ENCODE measurements around the gene MAN1A1. TPM values are rescaled to one million over a fixed set of nuclear protein-coding genes. Genes with fewer than 3 reads are reported as not detected.
A peak's percentile ranks its signal among the peaks of the same experiment; 100 is the strongest.

MAN1A1 gene
- total RNA-seq, 4 donors from 2014 or later, result 210 to 247 (median 229) TPM

- DNase-seq (ENCODE audit: low spot score) (no peak), ATAC-seq (ENCODE audit: low FRiP score) (peak; percentile 77)
- TF ChIP-seq, protein P1, sequence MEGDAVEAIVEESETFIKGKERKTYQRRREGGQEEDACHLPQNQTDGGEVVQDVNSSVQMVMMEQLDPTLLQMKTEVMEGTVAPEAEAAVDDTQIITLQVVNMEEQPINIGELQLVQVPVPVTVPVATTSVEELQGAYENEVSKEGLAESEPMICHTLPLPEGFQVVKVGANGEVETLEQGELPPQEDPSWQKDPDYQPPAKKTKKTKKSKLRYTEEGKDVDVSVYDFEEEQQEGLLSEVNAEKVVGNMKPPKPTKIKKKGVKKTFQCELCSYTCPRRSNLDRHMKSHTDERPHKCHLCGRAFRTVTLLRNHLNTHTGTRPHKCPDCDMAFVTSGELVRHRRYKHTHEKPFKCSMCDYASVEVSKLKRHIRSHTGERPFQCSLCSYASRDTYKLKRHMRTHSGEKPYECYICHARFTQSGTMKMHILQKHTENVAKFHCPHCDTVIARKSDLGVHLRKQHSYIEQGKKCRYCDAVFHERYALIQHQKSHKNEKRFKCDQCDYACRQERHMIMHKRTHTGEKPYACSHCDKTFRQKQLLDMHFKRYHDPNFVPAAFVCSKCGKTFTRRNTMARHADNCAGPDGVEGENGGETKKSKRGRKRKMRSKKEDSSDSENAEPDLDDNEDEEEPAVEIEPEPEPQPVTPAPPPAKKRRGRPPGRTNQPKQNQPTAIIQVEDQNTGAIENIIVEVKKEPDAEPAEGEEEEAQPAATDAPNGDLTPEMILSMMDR (IDR thresholded peaks at IDR 0.05), result no peak
Observed at GRCh38 chr6:119148098-119148824, 201.3 kb downstream of the MAN1A1 start.

DNA sequence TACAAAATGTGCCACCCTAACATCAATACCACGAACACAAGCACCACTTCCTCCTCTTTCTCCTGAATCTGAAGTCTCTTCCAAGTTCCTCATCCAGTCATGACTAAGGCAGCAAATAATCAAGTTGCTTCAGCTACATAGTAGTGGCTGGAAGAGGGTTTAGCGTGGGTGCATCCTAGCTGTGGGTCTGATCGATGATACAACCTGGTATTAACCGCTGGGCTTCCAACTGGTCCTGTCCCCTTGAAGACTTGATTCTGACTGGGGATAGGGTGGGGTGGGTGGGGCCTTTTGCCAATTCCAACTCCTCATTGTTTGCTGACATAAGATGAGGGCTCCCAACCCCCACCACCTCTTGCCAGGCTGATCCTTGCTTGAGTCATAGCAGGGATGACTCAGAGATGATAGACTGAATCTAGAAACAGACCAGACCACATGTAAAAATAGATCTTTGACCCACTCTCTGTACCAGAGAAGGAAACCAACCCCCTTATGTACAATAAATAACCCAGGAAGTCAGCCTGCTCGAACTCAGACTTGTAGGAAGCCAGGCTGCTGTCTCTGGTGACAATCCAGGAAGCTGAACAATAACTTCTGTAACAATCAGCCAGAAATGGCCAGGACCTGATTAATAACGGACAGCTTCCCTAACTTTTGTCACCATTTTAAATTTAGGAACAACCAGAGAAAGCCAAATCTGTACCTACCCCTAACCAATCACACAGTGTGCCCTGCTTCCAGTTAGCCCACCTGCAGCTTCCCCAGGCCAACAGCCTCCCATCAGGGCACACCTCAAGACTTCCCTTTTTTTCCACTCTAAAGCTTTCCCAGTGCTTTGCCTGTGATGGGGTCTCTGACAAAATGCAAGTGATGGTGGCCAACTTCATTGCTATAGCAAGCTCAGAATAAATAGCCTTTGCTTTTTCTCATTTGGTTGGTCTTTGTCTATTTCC is 202.2 kb downstream of the MAN1A1 start:
- TF ChIP-seq, protein P1 (IDR thresholded peaks at IDR 0.05), result no peak
- peak; percentile 58 for DNase-seq (ENCODE audit: low spot score)

DNA sequence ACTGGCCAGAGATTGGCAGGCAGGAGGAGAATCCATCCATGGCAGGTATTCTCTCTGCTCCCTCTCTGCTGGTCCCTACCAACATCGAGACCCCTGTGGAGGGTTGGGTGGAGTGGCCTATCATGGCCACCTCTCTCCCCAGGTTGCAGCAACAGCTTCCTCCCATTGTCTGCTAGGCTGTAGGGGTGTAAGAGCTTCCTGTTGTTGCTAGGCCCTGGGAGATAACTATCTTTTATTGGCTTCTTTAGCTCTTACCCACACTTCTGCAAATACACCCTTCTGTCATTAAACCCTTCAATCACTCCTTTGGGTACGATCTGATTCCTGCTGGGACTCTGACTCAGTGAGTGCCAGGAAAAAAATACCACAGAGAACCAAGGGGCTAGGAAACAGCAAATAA is 204.4 kb downstream of the MAN1A1 start:
- DNase-seq (ENCODE audit: low spot score) (no peak), ATAC-seq (ENCODE audit: low FRiP score) (no peak)
- TF ChIP-seq, protein P1 (IDR thresholded peaks at IDR 0.05), result no peak

More for the DNA sequence above, 202.2 kb downstream of the MAN1A1 start:
- ATAC-seq (ENCODE audit: low FRiP score), result peak; percentile 79

DNA sequence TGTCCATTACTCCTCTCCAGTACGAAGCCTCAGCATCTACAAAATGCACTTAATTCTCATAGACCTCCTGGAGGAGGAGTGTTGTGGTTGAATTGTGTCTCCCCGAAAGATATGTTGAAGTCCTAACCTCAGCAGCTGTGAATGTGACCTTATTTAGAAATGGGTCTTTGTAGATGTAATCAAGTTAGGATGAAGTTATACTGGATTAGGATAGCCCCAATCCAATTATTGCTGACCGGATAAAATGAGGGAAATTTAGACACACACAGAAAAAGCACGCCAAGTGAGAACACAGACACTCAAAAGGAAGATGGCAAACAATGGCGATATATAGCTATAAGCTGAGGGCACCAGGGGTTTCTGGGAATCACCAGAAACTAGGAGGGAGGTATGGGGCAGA is 206.9 kb downstream of the MAN1A1 start:
- no peak for ATAC-seq (ENCODE audit: low FRiP score)
- TF ChIP-seq, protein P1 (IDR thresholded peaks at IDR 0.05), result no peak
- no peak for DNase-seq (ENCODE audit: low spot score)

DNA sequence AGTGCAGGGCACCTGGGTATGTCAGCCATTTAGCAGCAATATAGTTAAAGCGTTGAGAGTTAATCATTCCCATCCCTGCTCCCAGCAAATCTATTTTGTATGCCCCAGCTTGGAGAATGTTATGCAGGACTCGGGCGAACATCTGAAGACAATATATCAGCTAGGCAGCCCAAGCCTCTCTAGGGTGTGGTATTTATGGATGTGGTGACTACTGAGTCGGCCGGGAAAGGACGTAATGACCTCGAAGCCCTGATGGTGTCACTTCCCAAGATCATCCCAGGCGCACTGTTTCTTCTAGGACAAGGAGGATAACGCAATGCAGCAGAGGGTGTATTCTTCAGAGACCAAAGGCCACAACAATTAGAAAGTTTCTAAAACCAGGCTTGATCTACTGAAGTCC is 207.5 kb downstream of the MAN1A1 start:
- no peak for DNase-seq (ENCODE audit: low spot score)
- ATAC-seq (ENCODE audit: low FRiP score), result no peak
- TF ChIP-seq, protein P1 (IDR thresholded peaks at IDR 0.05), result no peak

- TF ChIP-seq, protein P1 (IDR thresholded peaks at IDR 0.05), result no peak
- DNase-seq (ENCODE audit: low spot score), result no peak
Observed at GRCh38 chr6:119140196-119141140, 209.1 kb downstream of the MAN1A1 start.

More at GRCh38 chr6:119140196-119141140, 209.1 kb downstream of the MAN1A1 start:
- ATAC-seq (ENCODE audit: low FRiP score), result no peak

Data from omental fat pad (tissue), 4 donors.